ENCODE measurements around the gene TTC21B. TPM values are rescaled to one million over a fixed set of nuclear protein-coding genes. Genes with fewer than 3 reads are reported as not detected.

Gene TTC21B
- total and polyA plus RNA-seq, 9 of the 15 experiments (the other 6 are each of a cell fraction or from before 2014, with no cell fraction given): 5.2 to 34.9 (median 18.5) TPM

DNA sequence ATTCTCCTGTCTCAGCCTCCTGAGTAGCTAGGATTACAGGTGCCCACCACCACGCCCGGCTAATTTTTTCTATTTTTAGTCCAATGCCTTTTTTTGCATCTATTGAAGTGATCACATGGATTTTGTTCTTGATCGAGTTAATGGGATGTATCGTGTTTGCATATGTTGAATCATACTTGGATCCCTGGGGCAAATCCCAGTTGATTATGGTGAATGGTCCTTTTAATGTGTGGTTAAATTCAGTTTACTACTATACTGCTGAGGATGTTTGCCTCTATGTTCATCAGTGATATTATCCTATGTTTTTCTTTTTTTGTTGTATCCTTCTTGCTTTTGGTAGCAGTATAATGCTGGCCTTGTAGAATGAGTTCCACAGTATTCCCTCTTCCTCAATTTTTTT is 8.2 kb upstream of the TTC21B start (continued):
- TF ChIP-seq, protein P1, sequence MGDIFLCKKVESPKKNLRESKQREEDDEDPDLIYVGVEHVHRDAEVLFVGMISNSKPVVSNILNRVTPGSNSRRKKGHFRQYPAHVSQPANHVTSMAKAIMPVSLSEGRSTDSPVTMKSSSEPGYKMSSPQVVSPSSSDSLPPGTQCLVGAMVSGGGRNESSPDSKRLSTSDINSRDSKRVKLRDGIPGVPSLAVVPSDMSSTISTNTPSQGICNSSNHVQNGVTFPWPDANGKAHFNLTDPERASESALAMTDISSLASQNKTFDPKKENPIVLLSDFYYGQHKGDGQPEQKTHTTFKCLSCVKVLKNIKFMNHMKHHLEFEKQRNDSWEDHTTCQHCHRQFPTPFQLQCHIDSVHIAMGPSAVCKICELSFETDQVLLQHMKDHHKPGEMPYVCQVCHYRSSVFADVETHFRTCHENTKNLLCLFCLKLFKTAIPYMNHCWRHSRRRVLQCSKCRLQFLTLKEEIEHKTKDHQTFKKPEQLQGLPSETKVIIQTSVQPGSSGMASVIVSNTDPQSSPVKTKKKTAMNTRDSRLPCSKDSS (IDR thresholded peaks at IDR 0.05; ENCODE audit: low read depth, partially characterized antibody): no peak
- TF ChIP-seq SMAD3 (CRISPR knock-in tag; conservative IDR thresholded peaks at IDR 0.05): no peak
- no peak for TF ChIP-seq MTA1 (IDR thresholded peaks at IDR 0.05; ENCODE audit: borderline replicate concordance)
- no peak for TF ChIP-seq ZNF175 (CRISPR knock-in tag; IDR thresholded peaks at IDR 0.05; ENCODE audit: low read depth)
- TF ChIP-seq GABPB2 (CRISPR knock-in tag; conservative IDR thresholded peaks at IDR 0.05): no peak
- no peak for TF ChIP-seq HOXB6 (CRISPR knock-in tag; IDR thresholded peaks at IDR 0.05; ENCODE audit: borderline replicate concordance)
- TF ChIP-seq, protein P2, sequence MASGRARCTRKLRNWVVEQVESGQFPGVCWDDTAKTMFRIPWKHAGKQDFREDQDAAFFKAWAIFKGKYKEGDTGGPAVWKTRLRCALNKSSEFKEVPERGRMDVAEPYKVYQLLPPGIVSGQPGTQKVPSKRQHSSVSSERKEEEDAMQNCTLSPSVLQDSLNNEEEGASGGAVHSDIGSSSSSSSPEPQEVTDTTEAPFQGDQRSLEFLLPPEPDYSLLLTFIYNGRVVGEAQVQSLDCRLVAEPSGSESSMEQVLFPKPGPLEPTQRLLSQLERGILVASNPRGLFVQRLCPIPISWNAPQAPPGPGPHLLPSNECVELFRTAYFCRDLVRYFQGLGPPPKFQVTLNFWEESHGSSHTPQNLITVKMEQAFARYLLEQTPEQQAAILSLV (tag; IDR thresholded peaks at IDR 0.05): no peak
- TF ChIP-seq ARID1B (IDR thresholded peaks at IDR 0.05): no peak
- TF ChIP-seq POU5F1 (IDR thresholded peaks at IDR 0.05; ENCODE audit: borderline replicate concordance, low read depth, low read length, partially characterized antibody): no peak
- TF ChIP-seq HDAC6 (IDR thresholded peaks at IDR 0.05; ENCODE audit: low read depth, low read length): no peak

Measured in K562 (cell line).